A549 (cell line): Measurements from ENCODE around the gene PTPN23. TPM values are rescaled to one million over a fixed set of nuclear protein-coding genes. Genes with fewer than 3 reads are reported as not detected.

Source experiments
- ATAC-seq, 2 experiments: fragments of 200-7000 bp in 1 of 2; fragments of >200 bp in 1 of 2; cut with Nextera tagmentation in 1 of 2; cut with Tn5 transposase in 1 of 2; 3 replicates each; pipeline versions ENCODE4 v1.8.0 to v1.9.1; 2018 to 2020; ENCODE audit warnings: mild to moderate bottlenecking in 1 of 2, moderate library complexity in 1 of 2
- CTCF ChIA-PET: fragments of 300-600 bp; sonication (Branson Sonifier 250); formaldehyde crosslinking; extraction: SDS; loops from one replicate; lab custom pipeline; 2021; ENCODE audit warnings: antibody characterized with exemption, inconsistent platforms; lab: Yijun Ruan, JAX
- POLR2A ChIA-PET: fragments of 350-600 bp; formaldehyde crosslinking; extraction: SDS; loops from one replicate; lab custom pipeline; 2021; ENCODE audit warnings: antibody characterized with exemption, inconsistent platforms; lab: Yijun Ruan, JAX
- DNase-seq, 2 experiments: peaks; one replicate each; pipeline versions ENCODE4 v3.0.0 to v3.0.0-alpha.2; 2011 to 2016; ENCODE audit warnings: low read depth in 1 of 2, low spot score in 1 of 2
- FAIRE-seq: peaks from 2 replicates; lab custom pipeline; 2011; peaks lifted over from hg19 to GRCh38; lab: Jason Lieb, UNC
- H3K27ac ChIP-seq, 2 experiments: fragments of >200 bp; sonication (Bioruptor Twin); formaldehyde crosslinking; 3 replicates each; pipeline ENCODE4 v1.5.1; 2016 to 2017
- H3K4me1 ChIP-seq: fragments of >200 bp; sonication (Bioruptor Twin); formaldehyde crosslinking; 3 replicates; pipeline ENCODE4 v1.6.1; 2016
- H3K4me2 ChIP-seq: fragments of >200 bp; sonication (Bioruptor Twin); formaldehyde crosslinking; 3 replicates; pipeline ENCODE4 v1.6.1; 2016
- H3K4me3 ChIP-seq: fragments of >200 bp; sonication (Bioruptor Twin); formaldehyde crosslinking; 3 replicates; pipeline ENCODE4 v1.5.1; 2016
- H3K9me3 ChIP-seq: fragments of >200 bp; sonication (Bioruptor Twin); formaldehyde crosslinking; 3 replicates; pipeline ENCODE4 v1.6.1; 2016
- BHLHE40 ChIP-seq: IDR thresholded peaks from 2 replicates; pipeline ENCODE4 v1.6.1; 2012; ENCODE audit warnings: low read depth, low read length, inconsistent platforms
- CBX2 ChIP-seq: fragments of 200-600 bp; sonication (generic); IDR thresholded peaks from 2 replicates; pipeline ENCODE4 v1.6.1; 2016; ENCODE audit warnings: low read depth, mild to moderate bottlenecking, borderline replicate concordance
- CEBPB ChIP-seq, 2 experiments: fragments of >200 bp in 1 of 2; sonication (Bioruptor Twin) in 1 of 2; formaldehyde crosslinking in 1 of 2; IDR thresholded peaks; 2 replicates each; pipeline ENCODE4 v1.6.1; 2012 to 2016
- CHD2 ChIP-seq: fragments of 150-350 bp; IDR thresholded peaks from 2 replicates; pipeline ENCODE4 v1.6.1; 2014; ENCODE audit warnings: low read length; ENCODE audit not compliant: partially characterized antibody
- CHD4 ChIP-seq: fragments of 200-600 bp; sonication (generic); IDR thresholded peaks from 2 replicates; pipeline ENCODE4 v1.6.1; 2016; ENCODE audit warnings: antibody characterized with exemption, mild to moderate bottlenecking, borderline replicate concordance
- EHMT2 ChIP-seq: fragments of 200-600 bp; sonication (generic); IDR thresholded peaks from 2 replicates; pipeline ENCODE4 v1.6.1; 2016; ENCODE audit warnings: antibody characterized with exemption, low read depth, mild to moderate bottlenecking, moderate library complexity
- ESRRA ChIP-seq: fragments of 150-350 bp; IDR thresholded peaks from 2 replicates; pipeline ENCODE4 v1.6.1; 2014; ENCODE audit warnings: mild to moderate bottlenecking, low read length, borderline replicate concordance
- FOSB ChIP-seq: fragments of 250-450 bp; sonication (Bioruptor Pico); IDR thresholded peaks from 2 replicates; pipeline ENCODE4 v1.5.0; 2020; ENCODE audit warnings: mild to moderate bottlenecking, moderate library complexity
- FOSL2 ChIP-seq, 2 experiments: fragments of 450-650 bp in 1 of 2; fragments of >200 bp in 1 of 2; sonication (Bioruptor Twin) in 1 of 2; formaldehyde crosslinking; IDR thresholded peaks; 2 replicates each; pipeline versions ENCODE4 v1.5.0 to v1.6.1; 2016 to 2020; ENCODE audit warnings: mild to moderate bottlenecking in 1 of 2, moderate library complexity in 1 of 2
- GATA3 ChIP-seq: IDR thresholded peaks from 2 replicates; pipeline ENCODE4 v1.6.1; 2012; ENCODE audit warnings: borderline replicate concordance
- HDAC2 ChIP-seq: fragments of 200-600 bp; sonication (generic); IDR thresholded peaks from 2 replicates; pipeline ENCODE4 v1.6.1; 2016
- HEYL ChIP-seq: fragments of 250-450 bp; sonication (Bioruptor Pico); IDR thresholded peaks from 2 replicates; pipeline ENCODE4 v1.8.0; 2021; ENCODE audit warnings: mild to moderate bottlenecking, moderate library complexity
- HOXB5 ChIP-seq: fragments of 250-450 bp; sonication (Bioruptor Pico); IDR thresholded peaks from 2 replicates; pipeline ENCODE4 v1.5.0; 2020; ENCODE audit warnings: mild to moderate bottlenecking, moderate library complexity
- KDM5A ChIP-seq: fragments of 200-600 bp; sonication (generic); IDR thresholded peaks from 2 replicates; pipeline ENCODE4 v1.6.1; 2016; ENCODE audit warnings: antibody characterized with exemption, mild to moderate bottlenecking
- MAFK ChIP-seq: fragments of 450-650 bp; IDR thresholded peaks from 2 replicates; pipeline ENCODE4 v1.6.1; 2014; ENCODE audit not compliant: partially characterized antibody
- NFE2L2 ChIP-seq: fragments of 150-350 bp; conservative IDR thresholded peaks from 2 replicates; pipeline ENCODE4 v1.6.1; 2014; ENCODE audit warnings: low read length
- NPAS2 ChIP-seq: fragments of 250-450 bp; sonication (Bioruptor Pico); IDR thresholded peaks from 2 replicates; pipeline ENCODE4 v1.8.0; 2022; ENCODE audit warnings: mild to moderate bottlenecking, moderate library complexity, borderline replicate concordance
- NR3C1 ChIP-seq: fragments of >200 bp; sonication (Bioruptor Twin); formaldehyde crosslinking; IDR thresholded peaks from 3 replicates; pipeline ENCODE4 v1.6.1; 2017
- POLR2A ChIP-seq: IDR thresholded peaks from 2 replicates; pipeline ENCODE4 v1.6.1; 2012; ENCODE audit warnings: mild to moderate bottlenecking, low read length
- RARB ChIP-seq: fragments of 250-450 bp; sonication (Bioruptor Pico); IDR thresholded peaks from 2 replicates; pipeline ENCODE4 v1.8.0; 2021; ENCODE audit warnings: mild to moderate bottlenecking, moderate library complexity
- TP53 ChIP-seq: fragments of 250-450 bp; sonication (Bioruptor Pico); IDR thresholded peaks from 2 replicates; pipeline ENCODE4 v1.5.0; 2021; ENCODE audit warnings: mild to moderate bottlenecking, moderate library complexity
- ZC3H11A ChIP-seq: fragments of 450-650 bp; IDR thresholded peaks from 2 replicates; pipeline ENCODE4 v1.6.1; 2014; ENCODE audit warnings: antibody characterized with exemption, mild to moderate bottlenecking
- ZNF302 ChIP-seq: fragments of 250-450 bp; sonication (Bioruptor Pico); IDR thresholded peaks from 2 replicates; pipeline ENCODE4 v1.9.0; 2021; ENCODE audit warnings: inconsistent platforms, mild to moderate bottlenecking, moderate library complexity
- WGBS: methylation state at CpG from one replicate; pipeline ENCODE4 v1.1.6; 2017; ENCODE audit errors: missing lambda C conversion rate; 5-methylcytosine and 5-hydroxymethylcytosine counted together
- polyA plus RNA-seq, 4 experiments: library from polyadenylated mRNA; depleted of rRNA in 3 of 4; stranded (reverse); fragments of >200 nt; fragmentation: RNase III in 1 of 4; extraction: RNeasy Plus Mini Kit Qiagen cat#74134 plus additional on column Dnase treatment in 1 of 4; gene quantifications; 2 replicates in 3 of 4; 3 replicates in 1 of 4; pipeline ENCODE4 v1.2.3, GENCODE V29; 2011 to 2017
- TF ChIP-seq, protein P1 (sequence below): IDR thresholded peaks from 2 replicates; pipeline ENCODE4 v1.6.1; 2012
- TF ChIP-seq, protein P2 (sequence below): IDR thresholded peaks from 2 replicates; pipeline ENCODE4 v1.6.1; 2012
- TF ChIP-seq, protein P3 (sequence below): fragments of 200-600 bp; sonication (generic); IDR thresholded peaks from 2 replicates; pipeline ENCODE4 v1.6.1; 2016; ENCODE audit warnings: antibody characterized with exemption, mild to moderate bottlenecking, moderate library complexity
- TF ChIP-seq, protein P4 (sequence below): fragments of >200 bp; sonication (Bioruptor Twin); formaldehyde crosslinking; IDR thresholded peaks from 3 replicates; pipeline ENCODE4 v1.6.1; 2016
- TF ChIP-seq, protein P5 (sequence below): fragments of 150-350 bp; IDR thresholded peaks from 2 replicates; pipeline ENCODE4 v1.6.1; 2014; ENCODE audit warnings: low read depth, mild to moderate bottlenecking, low read length
- TF ChIP-seq, protein P6 (sequence below): fragments of 250-450 bp; sonication (Bioruptor Pico); IDR thresholded peaks from 2 replicates; pipeline ENCODE4 v1.5.0; 2020; ENCODE audit warnings: low read depth, mild to moderate bottlenecking, moderate library complexity

PTPN23 gene
- polyA plus RNA-seq, 2 of the 4 experiments (the other 2 are of a cell fraction): 1.5 to 16.8 TPM

DNA sequence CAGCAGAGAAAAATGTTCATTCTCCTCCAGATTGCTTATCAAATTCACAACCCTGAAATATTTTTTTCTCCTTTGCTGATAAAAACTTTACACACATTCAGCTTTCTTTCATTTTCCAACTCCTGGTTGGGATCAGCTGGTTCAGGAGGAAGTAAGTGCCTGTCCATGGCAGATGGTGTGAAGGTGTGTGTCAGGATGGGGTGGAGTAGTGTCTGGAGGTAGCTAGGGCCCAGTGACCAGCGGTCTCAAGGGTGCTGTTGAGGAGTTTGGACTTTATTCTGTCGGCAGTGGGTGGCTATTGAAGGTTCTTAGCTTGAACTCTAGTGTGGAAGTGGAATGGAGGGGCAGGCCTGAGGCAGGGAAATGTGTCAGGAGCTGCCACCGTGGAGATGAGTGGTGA is 46.9 kb upstream of the PTPN23 start:
- H3K4me3 ChIP-seq: no peak overlapping the region
- TF ChIP-seq ZNF302: no peak
- no peak for TF ChIP-seq GATA3
- no peak for TF ChIP-seq NPAS2 (CRISPR knock-in tag)
- no peak for TF ChIP-seq HDAC2
- TF ChIP-seq CEBPB (IDR thresholded peaks at IDR 0.05): no peak
- TF ChIP-seq, protein P1, sequence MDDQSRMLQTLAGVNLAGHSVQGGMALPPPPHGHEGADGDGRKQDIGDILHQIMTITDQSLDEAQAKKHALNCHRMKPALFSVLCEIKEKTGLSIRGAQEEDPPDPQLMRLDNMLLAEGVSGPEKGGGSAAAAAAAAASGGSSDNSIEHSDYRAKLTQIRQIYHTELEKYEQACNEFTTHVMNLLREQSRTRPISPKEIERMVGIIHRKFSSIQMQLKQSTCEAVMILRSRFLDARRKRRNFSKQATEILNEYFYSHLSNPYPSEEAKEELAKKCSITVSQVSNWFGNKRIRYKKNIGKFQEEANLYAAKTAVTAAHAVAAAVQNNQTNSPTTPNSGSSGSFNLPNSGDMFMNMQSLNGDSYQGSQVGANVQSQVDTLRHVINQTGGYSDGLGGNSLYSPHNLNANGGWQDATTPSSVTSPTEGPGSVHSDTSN: no peak
- TF ChIP-seq, protein P2, sequence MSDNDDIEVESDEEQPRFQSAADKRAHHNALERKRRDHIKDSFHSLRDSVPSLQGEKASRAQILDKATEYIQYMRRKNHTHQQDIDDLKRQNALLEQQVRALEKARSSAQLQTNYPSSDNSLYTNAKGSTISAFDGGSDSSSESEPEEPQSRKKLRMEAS: no peak
- no peak for TF ChIP-seq RARB (CRISPR knock-in tag)
- TF ChIP-seq CHD2: no peak
- no peak for TF ChIP-seq BHLHE40
- TF ChIP-seq, protein P3, sequence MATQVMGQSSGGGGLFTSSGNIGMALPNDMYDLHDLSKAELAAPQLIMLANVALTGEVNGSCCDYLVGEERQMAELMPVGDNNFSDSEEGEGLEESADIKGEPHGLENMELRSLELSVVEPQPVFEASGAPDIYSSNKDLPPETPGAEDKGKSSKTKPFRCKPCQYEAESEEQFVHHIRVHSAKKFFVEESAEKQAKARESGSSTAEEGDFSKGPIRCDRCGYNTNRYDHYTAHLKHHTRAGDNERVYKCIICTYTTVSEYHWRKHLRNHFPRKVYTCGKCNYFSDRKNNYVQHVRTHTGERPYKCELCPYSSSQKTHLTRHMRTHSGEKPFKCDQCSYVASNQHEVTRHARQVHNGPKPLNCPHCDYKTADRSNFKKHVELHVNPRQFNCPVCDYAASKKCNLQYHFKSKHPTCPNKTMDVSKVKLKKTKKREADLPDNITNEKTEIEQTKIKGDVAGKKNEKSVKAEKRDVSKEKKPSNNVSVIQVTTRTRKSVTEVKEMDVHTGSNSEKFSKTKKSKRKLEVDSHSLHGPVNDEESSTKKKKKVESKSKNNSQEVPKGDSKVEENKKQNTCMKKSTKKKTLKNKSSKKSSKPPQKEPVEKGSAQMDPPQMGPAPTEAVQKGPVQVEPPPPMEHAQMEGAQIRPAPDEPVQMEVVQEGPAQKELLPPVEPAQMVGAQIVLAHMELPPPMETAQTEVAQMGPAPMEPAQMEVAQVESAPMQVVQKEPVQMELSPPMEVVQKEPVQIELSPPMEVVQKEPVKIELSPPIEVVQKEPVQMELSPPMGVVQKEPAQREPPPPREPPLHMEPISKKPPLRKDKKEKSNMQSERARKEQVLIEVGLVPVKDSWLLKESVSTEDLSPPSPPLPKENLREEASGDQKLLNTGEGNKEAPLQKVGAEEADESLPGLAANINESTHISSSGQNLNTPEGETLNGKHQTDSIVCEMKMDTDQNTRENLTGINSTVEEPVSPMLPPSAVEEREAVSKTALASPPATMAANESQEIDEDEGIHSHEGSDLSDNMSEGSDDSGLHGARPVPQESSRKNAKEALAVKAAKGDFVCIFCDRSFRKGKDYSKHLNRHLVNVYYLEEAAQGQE: no peak
- TF ChIP-seq NR3C1: no peak
- TF ChIP-seq KDM5A: no peak
- no peak for TF ChIP-seq HEYL (CRISPR knock-in tag)
- no peak for TF ChIP-seq NFE2L2
- no peak for TF ChIP-seq TP53 (CRISPR knock-in tag)
- TF ChIP-seq ZC3H11A: no peak
- no peak for TF ChIP-seq EHMT2
- WGBS: 64% methylated on average over 3 of the region's 3 CpGs
- CTCF ChIA-PET: interaction anchor here (1.1 to 4.1 kb wide), 2 partner anchors 10 to 36 kb away, joined by 3 to 18 read pairs; no protein-coding TSS in a partner anchor
- DNase-seq (no peak), FAIRE-seq (no peak), ATAC-seq (no peak)
- H3K4me1 ChIP-seq: no peaks in the 10 kb centered on the region
- no peaks in the 10 kb centered on the region for H3K9me3 ChIP-seq
- POLR2A ChIA-PET: no interaction called here
- H3K4me2 ChIP-seq: no peak overlapping the region
- H3K27ac ChIP-seq: no peak overlapping the region

DNA sequence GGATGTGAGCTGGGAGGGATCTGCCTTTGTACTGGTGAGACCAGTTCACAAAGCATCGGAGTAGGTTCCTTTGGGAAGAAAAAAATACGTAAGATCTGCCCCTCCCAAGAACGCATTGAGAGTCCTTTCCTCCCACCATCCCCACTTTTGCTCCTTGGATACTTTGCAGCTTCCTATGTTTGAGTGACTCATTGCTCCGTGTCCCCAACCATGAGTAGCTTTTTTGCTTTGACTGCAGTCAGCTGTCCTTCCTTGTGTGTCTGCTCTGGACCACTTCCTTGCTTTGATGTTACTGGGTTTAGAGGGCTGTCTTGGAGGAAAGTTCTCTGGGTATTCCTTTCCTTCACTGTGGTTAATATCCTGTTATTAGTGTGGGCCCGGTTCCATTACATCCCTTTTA is 43.2 kb upstream of the PTPN23 start:
- no peak overlapping the region for H3K4me2 ChIP-seq
- no peak overlapping the region for H3K27ac ChIP-seq
- no peak overlapping the region for H3K4me3 ChIP-seq
- no peak for TF ChIP-seq EHMT2
- TF ChIP-seq, protein P4, sequence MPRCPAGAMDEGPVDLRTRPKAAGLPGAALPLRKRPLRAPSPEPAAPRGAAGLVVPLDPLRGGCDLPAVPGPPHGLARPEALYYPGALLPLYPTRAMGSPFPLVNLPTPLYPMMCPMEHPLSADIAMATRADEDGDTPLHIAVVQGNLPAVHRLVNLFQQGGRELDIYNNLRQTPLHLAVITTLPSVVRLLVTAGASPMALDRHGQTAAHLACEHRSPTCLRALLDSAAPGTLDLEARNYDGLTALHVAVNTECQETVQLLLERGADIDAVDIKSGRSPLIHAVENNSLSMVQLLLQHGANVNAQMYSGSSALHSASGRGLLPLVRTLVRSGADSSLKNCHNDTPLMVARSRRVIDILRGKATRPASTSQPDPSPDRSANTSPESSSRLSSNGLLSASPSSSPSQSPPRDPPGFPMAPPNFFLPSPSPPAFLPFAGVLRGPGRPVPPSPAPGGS: no peak
- no peak for TF ChIP-seq KDM5A
- no peak for TF ChIP-seq TP53 (CRISPR knock-in tag)
- TF ChIP-seq, protein P2: no peak
- TF ChIP-seq FOSL2 (IDR thresholded peaks at IDR 0.05): no peak
- TF ChIP-seq FOSL2 (CRISPR knock-in tag; IDR thresholded peaks at IDR 0.05): no peak
- TF ChIP-seq BHLHE40: no peak
- TF ChIP-seq POLR2A: no peak
- no peak for TF ChIP-seq MAFK
- TF ChIP-seq, protein P5, sequence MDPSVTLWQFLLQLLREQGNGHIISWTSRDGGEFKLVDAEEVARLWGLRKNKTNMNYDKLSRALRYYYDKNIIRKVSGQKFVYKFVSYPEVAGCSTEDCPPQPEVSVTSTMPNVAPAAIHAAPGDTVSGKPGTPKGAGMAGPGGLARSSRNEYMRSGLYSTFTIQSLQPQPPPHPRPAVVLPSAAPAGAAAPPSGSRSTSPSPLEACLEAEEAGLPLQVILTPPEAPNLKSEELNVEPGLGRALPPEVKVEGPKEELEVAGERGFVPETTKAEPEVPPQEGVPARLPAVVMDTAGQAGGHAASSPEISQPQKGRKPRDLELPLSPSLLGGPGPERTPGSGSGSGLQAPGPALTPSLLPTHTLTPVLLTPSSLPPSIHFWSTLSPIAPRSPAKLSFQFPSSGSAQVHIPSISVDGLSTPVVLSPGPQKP: no peak
- TF ChIP-seq, protein P6, sequence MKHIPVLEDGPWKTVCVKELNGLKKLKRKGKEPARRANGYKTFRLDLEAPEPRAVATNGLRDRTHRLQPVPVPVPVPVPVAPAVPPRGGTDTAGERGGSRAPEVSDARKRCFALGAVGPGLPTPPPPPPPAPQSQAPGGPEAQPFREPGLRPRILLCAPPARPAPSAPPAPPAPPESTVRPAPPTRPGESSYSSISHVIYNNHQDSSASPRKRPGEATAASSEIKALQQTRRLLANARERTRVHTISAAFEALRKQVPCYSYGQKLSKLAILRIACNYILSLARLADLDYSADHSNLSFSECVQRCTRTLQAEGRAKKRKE (CRISPR knock-in tag): no peak
- TF ChIP-seq FOSB: no peak
- TF ChIP-seq NFE2L2: no peak
- no peak for TF ChIP-seq HOXB5 (CRISPR knock-in tag)
- TF ChIP-seq CHD4: no peak
- no peak for TF ChIP-seq CBX2
- TF ChIP-seq ESRRA: no peak
- TF ChIP-seq, protein P1: no peak
- DNase-seq: no peak
- 96% methylated on average over 5 of the region's 5 CpGs for WGBS
- ATAC-seq: no peak
- ChIA-PET CTCF (interaction anchor here (1.1 to 1.5 kb wide), 3 partner anchors 14 to 44 kb away, joined by 3 to 5 read pairs (median 3); no protein-coding TSS in a partner anchor), POLR2A (no interaction called here)
- FAIRE-seq: no peak
- no peaks in the 10 kb centered on the region for H3K4me1 ChIP-seq
- H3K9me3 ChIP-seq: no peaks in the 10 kb centered on the region
